HEK293 (cell line): ENCODE results near the gene TIAM1.

Source experiments
- CTCF ChIA-PET: fragments of 350-600 bp; formaldehyde crosslinking; extraction: SDS; loops from one replicate; lab custom pipeline; 2021; ENCODE audit warnings: antibody characterized with exemption; lab: Yijun Ruan, JAX
- POLR2A ChIA-PET: fragments of 300-600 bp; formaldehyde crosslinking; extraction: SDS; loops from one replicate; lab custom pipeline; 2020; ENCODE audit warnings: antibody characterized with exemption, inconsistent platforms; lab: Yijun Ruan, JAX
- H3K27ac ChIP-seq: fragments of 200-500 bp; sonication (Bioruptor generic); 2 replicates; pipeline ENCODE4 v1.5.1; 2014; ENCODE audit warnings: low read depth, low read length, control low read depth, inconsistent platforms; ENCODE audit errors: extremely low read depth
- H3K36me3 ChIP-seq, 2 experiments: fragments of 200-500 bp in 1 of 2; sonication (Bioruptor generic) in 1 of 2; 1 replicate in 1 of 2; 2 replicates in 1 of 2; pipeline ENCODE4 v1.5.1; 2014 to 2017; ENCODE audit warnings: inconsistent platforms in 2 of 2, low read length in 2 of 2; ENCODE audit not compliant: control insufficient read depth in 2 of 2, insufficient read depth in 1 of 2
- H3K4me1 ChIP-seq: fragments of 200-500 bp; sonication (Bioruptor generic); 2 replicates; pipeline ENCODE4 v1.5.1; 2014; ENCODE audit warnings: mild to moderate bottlenecking, low read length, inconsistent platforms; ENCODE audit not compliant: control insufficient read depth, insufficient read depth
- H3K4me3 ChIP-seq: 2 replicates; pipeline ENCODE4 v1.5.1; 2011; ENCODE audit warnings: low read depth, mild to moderate bottlenecking, control low read depth, low read length, moderate library complexity
- H3K9me3 ChIP-seq: fragments of 200-500 bp; sonication (Bioruptor generic); 2 replicates; pipeline ENCODE4 v1.5.1; 2014; ENCODE audit warnings: low read depth, low read length, inconsistent platforms; ENCODE audit not compliant: control insufficient read depth, insufficient read depth
- BCL11A ChIP-seq: fragments of 450-650 bp; formaldehyde crosslinking; IDR thresholded peaks from 2 replicates; pipeline ENCODE4 v1.5.1; 2016; ENCODE audit warnings: low read depth, missing biosample characterization, missing genetic modification characterization
- HOXA7 ChIP-seq: sonication (generic); formaldehyde crosslinking; IDR thresholded peaks from 2 replicates; pipeline ENCODE4 v1.8.1; 2022; ENCODE audit warnings: missing genetic modification reagents, borderline replicate concordance
- KLF16 ChIP-seq: fragments of 450-650 bp; formaldehyde crosslinking; IDR thresholded peaks from 2 replicates; pipeline ENCODE4 v1.5.1; 2017; ENCODE audit warnings: missing biosample characterization, missing genetic modification characterization
- PRDM1 ChIP-seq: fragments of 450-650 bp; formaldehyde crosslinking; IDR thresholded peaks from 2 replicates; pipeline ENCODE4; 2016; ENCODE audit warnings: missing biosample characterization, missing genetic modification characterization
- SCRT2 ChIP-seq: fragments of 450-650 bp; formaldehyde crosslinking; IDR thresholded peaks from 2 replicates; pipeline ENCODE4 v1.5.1; 2016; ENCODE audit warnings: missing biosample characterization, missing genetic modification characterization
- ZBTB20 ChIP-seq: fragments of 450-650 bp; formaldehyde crosslinking; IDR thresholded peaks from 2 replicates; pipeline ENCODE4 v1.5.1; 2016; ENCODE audit warnings: missing biosample characterization, missing genetic modification characterization
- ZFHX2 ChIP-seq: fragments of 450-650 bp; formaldehyde crosslinking; conservative IDR thresholded peaks from 2 replicates; pipeline ENCODE4 v1.5.1; 2016; ENCODE audit warnings: missing biosample characterization, missing genetic modification characterization
- ZIC2 ChIP-seq: fragments of 450-650 bp; formaldehyde crosslinking; IDR thresholded peaks from 2 replicates; pipeline ENCODE4 v1.5.1; 2016; ENCODE audit warnings: missing biosample characterization, missing genetic modification characterization
- ZNF221 ChIP-seq: fragments of 450-650 bp; formaldehyde crosslinking; IDR thresholded peaks from 2 replicates; pipeline ENCODE4 v1.5.1; 2017; ENCODE audit warnings: missing biosample characterization, missing genetic modification characterization, borderline replicate concordance
- ZNF239 ChIP-seq: fragments of 450-650 bp; formaldehyde crosslinking; IDR thresholded peaks from 2 replicates; pipeline ENCODE4 v1.5.1; 2016; ENCODE audit warnings: missing biosample characterization, missing genetic modification characterization
- ZNF248 ChIP-seq: fragments of 450-650 bp; formaldehyde crosslinking; IDR thresholded peaks from 2 replicates; pipeline ENCODE4 v1.5.1; 2017; ENCODE audit warnings: missing biosample characterization, missing genetic modification characterization
- ZNF280C ChIP-seq: fragments of 450-650 bp; formaldehyde crosslinking; IDR thresholded peaks from 2 replicates; pipeline ENCODE4 v1.5.1; 2016; ENCODE audit warnings: missing biosample characterization, missing genetic modification characterization
- ZNF529 ChIP-seq: fragments of 450-650 bp; formaldehyde crosslinking; IDR thresholded peaks from 2 replicates; pipeline ENCODE4 v1.5.1; 2017; ENCODE audit warnings: missing genetic modification characterization, missing biosample characterization; ENCODE audit not compliant: insufficient replicate concordance
- ZNF549 ChIP-seq: fragments of 450-650 bp; IDR thresholded peaks from 2 replicates; pipeline ENCODE4 v1.5.1; 2018; ENCODE audit warnings: missing biosample characterization, missing genetic modification characterization, mild to moderate bottlenecking, inconsistent platforms, moderate library complexity
- ZNF560 ChIP-seq: fragments of 450-650 bp; formaldehyde crosslinking; IDR thresholded peaks from 2 replicates; pipeline ENCODE4 v1.5.1; 2017; ENCODE audit warnings: missing biosample characterization, missing genetic modification characterization, borderline replicate concordance
- ZNF664 ChIP-seq: fragments of 450-650 bp; formaldehyde crosslinking; IDR thresholded peaks from 2 replicates; pipeline ENCODE4 v1.5.1; 2016; ENCODE audit warnings: missing biosample characterization, missing genetic modification characterization
- ZNF677 ChIP-seq: fragments of 450-650 bp; IDR thresholded peaks from 2 replicates; pipeline ENCODE4 v1.5.0; 2018; ENCODE audit warnings: missing biosample characterization, mild to moderate bottlenecking, missing genetic modification characterization, moderate library complexity
- ZNF692 ChIP-seq: fragments of 450-650 bp; formaldehyde crosslinking; IDR thresholded peaks from 2 replicates; pipeline ENCODE4 v1.5.1; 2016; ENCODE audit warnings: missing biosample characterization, missing genetic modification characterization
- ZNF777 ChIP-seq: fragments of 450-650 bp; formaldehyde crosslinking; IDR thresholded peaks from 2 replicates; pipeline ENCODE4 v1.5.1; 2017; ENCODE audit warnings: missing biosample characterization, missing genetic modification characterization, borderline replicate concordance
- ZNF785 ChIP-seq: fragments of 450-650 bp; formaldehyde crosslinking; IDR thresholded peaks from 2 replicates; pipeline ENCODE4 v1.5.1; 2016; ENCODE audit warnings: missing biosample characterization, missing genetic modification characterization
- ZNF792 ChIP-seq: fragments of 450-650 bp; formaldehyde crosslinking; IDR thresholded peaks from 2 replicates; pipeline ENCODE4 v1.5.1; 2016; ENCODE audit warnings: missing biosample characterization, missing genetic modification characterization
- ZNF837 ChIP-seq: fragments of 450-650 bp; formaldehyde crosslinking; IDR thresholded peaks from 2 replicates; pipeline ENCODE4 v1.5.1; 2016; ENCODE audit warnings: missing biosample characterization, missing genetic modification characterization

TIAM1 gene

GRCh38 chr21:31265366-31266013 is 78.6 kb downstream of the TIAM1 start:
- ChIA-PET CTCF (interaction anchor here (0.6 kb wide), 1 partner anchor 294 kb away, joined by 6 read pairs; no protein-coding TSS in a partner anchor), POLR2A (interaction anchor here (0.6 to 0.7 kb wide), 3 partner anchors 89 to 1434 kb away, joined by 4 read pairs; no protein-coding TSS in a partner anchor)
- Histone ChIP-seq H3K36me3 (peaks cover 0 to 11% of the 10 kb centered on the region in 2 experiments; a peak in 1 of 3 replicates), H3K9me3 (no peaks in the 10 kb centered on the region), H3K27ac (no peak overlapping the region), H3K4me3 (no peak overlapping the region), H3K4me1 (peaks cover 4% of the 10 kb centered on the region)
- no peak for TF ChIP-seq ZFHX2
- no peak for TF ChIP-seq PRDM1 (tag by site-specific recombination)
- no peak for TF ChIP-seq ZNF677 (tag by site-specific recombination)
- TF ChIP-seq SCRT2, result no peak
- no peak for TF ChIP-seq ZNF664 (tag by site-specific recombination)
- TF ChIP-seq ZNF777, result no peak
- TF ChIP-seq ZNF239 (tag by site-specific recombination), result no peak
- no peak for TF ChIP-seq ZNF792 (tag by site-specific recombination)
- no peak for TF ChIP-seq ZNF529
- TF ChIP-seq ZBTB20 (tag by site-specific recombination), result no peak
- TF ChIP-seq ZNF785 (tag by site-specific recombination), result no peak
- TF ChIP-seq ZNF560, result no peak
- no peak for TF ChIP-seq ZNF280C (tag by site-specific recombination)
- no peak for TF ChIP-seq ZIC2
- TF ChIP-seq BCL11A (tag by site-specific recombination), result no peak
- no peak for TF ChIP-seq ZNF248 (tag by site-specific recombination)
- no peak for TF ChIP-seq KLF16 (tag by site-specific recombination)

GRCh38 chr21:31264574-31264973 is 79.5 kb downstream of the TIAM1 start:
- ChIA-PET CTCF (no interaction called here), POLR2A (interaction anchor here (0.6 to 0.7 kb wide), 2 partner anchors 289 to 1435 kb away, joined by 3 to 4 read pairs; no protein-coding TSS in a partner anchor)
- Histone ChIP-seq H3K36me3 (peaks cover 0 to 11% of the 10 kb centered on the region in 2 experiments; a peak in 1 of 3 replicates), H3K9me3 (no peaks in the 10 kb centered on the region), H3K4me1 (peaks cover 4% of the 10 kb centered on the region), H3K4me3 (no peak overlapping the region), H3K27ac (no peak overlapping the region)
- no peak for TF ChIP-seq ZNF221 (tag by site-specific recombination)
- no peak for TF ChIP-seq ZNF549 (tag by site-specific recombination)
- no peak for TF ChIP-seq ZNF837 (tag by site-specific recombination)
- TF ChIP-seq ZNF692, result no peak
- TF ChIP-seq HOXA7 (CRISPR knock-in tag), result no peak
